COR-L47 (cell line): ENCODE results near the gene ZNF317.

Experiments
- DNase-seq: peaks from one replicate; lab custom pipeline; 2025; lab: John Stamatoyannopoulos, UW

ZNF317 gene

GRCh38 chr19:9140159-9140874, at the start of gene ZNF317:
Gene ZNF317 (plus strand): TSS chr19:9140397. CDS start chr19:9156017, 15,620 bp downstream.
- peak; percentile 88 for DNase-seq

DNA sequence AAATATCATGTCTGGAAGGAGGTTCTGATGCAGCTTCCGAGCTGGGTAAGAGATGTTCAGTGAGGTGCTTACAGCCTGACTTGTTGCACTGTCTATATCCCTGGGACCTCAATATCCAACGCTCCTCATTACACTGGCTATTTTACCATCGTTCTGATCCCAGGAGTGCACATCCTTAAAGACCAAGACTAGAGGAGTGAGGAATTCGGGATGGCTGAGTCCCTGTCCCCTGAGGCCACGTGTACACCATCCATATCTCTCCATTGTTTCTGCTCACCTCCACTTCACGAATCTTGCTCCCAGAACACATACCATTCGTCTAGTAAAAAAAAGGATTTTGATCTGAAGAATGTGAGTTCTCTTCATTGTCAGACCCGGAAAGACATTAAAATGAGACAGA, 32.8 kb upstream of the ZNF317 start, which contains the start of gene OR7G2:
OR7G2 (minus strand) TSS at position 101 of the 400 bp plus-strand sequence. CDS start 4,232 bp downstream, outside the sequence.
- no peak for DNase-seq

- DNase-seq = no peak
Observed at GRCh38 chr19:9109959-9110358, 30.2 kb upstream of the ZNF317 start.

DNA sequence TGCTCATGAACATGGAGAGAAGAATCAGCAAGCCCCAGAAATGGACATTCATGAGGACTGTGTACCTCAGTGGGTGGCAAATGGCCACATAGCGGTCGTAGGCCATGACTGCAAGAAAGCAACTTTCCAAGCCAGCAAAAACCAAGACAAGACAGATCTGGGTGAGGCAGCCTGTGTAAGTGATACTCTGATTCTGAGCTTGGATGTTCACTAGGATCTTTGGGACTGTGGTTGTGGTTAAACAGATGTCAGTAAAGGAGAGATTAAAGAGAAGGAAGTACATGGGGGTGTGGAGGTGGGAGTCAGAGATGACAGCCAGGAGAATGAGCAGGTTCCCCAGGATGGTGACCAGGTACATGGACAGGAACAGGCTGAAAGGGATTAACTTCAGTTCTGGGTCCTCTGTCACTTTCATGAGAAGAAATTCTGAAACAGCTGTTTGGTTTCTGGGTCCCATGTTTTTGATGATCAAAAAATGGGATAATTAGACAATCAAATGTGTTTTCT, 24.8 kb upstream of the ZNF317 start, which contains the start of gene OR7G1:
OR7G1 (minus strand) TSS at position 457 of the 507 bp plus-strand sequence; CDS start at position 457, 0 bp downstream.
- DNase-seq = no peak

GRCh38 chr19:9116547-9116946, 23.6 kb upstream of the ZNF317 start:
- no peak for DNase-seq

GRCh38 chr19:9126900-9127405, 13.2 kb upstream of the ZNF317 start, which contains the start of gene OR7G3:
Gene OR7G3 (minus strand): TSS chr19:9126950. CDS start chr19:9126950, 0 bp downstream.
- DNase-seq = no peak

DNA sequence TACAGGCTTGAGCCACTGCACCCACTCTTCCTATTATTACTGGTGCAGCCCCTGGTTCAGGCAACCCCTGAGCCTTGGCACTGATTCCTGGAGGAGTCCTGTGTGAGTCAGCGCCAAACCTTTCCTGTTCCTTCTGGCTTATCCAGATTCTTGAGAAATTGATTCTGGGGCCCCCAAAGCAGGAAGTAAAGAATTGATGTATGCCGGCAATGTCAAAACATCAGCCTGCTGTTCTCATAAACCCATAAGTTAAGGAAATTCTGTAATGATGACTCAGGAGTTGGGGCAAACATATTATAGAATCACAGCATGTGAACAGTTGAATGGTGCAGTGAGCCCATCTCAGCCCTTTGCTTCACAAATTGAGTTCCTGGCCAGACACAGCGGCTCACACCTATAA, 12.0 kb upstream of the ZNF317 start:
- DNase-seq = no peak

DNA sequence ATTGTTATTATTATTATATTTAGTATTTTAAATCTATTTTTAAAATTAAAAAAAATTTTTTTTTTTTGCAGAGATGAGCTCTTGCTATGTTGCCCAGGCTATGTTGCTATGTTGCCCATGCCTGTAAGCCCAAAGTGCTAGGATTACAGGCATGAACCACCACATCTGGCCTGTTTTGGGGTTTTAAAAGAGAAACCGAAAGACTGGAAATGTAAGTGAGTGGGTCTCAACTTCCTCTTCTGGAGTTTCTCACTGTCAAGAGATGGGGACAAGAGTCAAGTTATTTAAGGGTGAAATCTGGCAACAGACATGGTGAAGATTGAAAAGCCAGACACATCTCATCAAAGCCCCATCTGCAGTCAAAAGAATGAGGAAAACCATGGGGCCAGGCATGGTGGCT, 9.2 kb upstream of the ZNF317 start:
- no peak for DNase-seq

DNA sequence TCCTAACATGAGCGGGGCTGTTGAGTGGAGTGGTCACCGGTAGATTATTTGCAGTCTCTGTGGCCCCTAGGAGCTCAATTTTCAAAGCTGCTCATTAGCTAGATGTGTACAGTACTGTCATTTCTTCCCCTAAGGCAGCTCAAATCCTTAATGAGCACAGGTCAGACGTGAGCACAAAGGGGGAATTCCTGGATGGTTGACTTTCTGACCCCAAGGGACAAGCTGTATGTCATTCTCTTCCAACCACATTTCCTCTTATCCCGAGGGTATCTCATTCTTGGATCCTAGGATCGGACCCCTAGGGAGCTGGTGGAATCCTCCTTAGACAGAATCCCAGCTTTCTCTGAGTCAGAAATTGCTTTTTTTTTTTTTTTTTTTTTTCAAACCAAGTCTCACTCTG, 7.8 kb upstream of the ZNF317 start:
- DNase-seq = no peak

DNA sequence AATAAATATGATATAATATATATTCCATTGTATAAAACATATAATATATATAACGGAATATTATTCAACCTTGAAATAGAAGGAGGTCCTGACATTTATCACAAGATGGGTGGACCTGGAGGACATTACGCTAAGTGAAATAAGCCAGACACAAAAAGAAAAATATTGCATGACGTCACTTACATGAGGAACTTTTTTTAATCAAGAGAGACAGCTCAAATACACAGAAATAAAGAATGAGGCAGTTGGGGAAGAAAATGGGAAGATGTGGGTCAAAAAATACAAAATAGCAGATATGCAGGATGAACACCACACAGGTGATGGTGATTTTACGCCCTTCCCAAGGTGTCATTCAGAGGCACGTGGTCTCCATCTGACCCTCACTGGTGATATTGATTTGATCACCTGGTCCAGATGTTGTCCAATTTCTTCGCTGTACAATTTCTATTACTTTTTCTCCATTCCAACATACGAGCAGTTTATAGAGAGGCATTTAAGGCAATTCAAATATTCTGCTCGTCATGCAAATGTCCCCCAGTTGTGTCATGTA, 513 bp upstream of the ZNF317 start:
- DNase-seq = no peak

- no peak for DNase-seq
Observed at GRCh38 chr19:9144920-9145319, 4.7 kb downstream of the ZNF317 start.

DNA sequence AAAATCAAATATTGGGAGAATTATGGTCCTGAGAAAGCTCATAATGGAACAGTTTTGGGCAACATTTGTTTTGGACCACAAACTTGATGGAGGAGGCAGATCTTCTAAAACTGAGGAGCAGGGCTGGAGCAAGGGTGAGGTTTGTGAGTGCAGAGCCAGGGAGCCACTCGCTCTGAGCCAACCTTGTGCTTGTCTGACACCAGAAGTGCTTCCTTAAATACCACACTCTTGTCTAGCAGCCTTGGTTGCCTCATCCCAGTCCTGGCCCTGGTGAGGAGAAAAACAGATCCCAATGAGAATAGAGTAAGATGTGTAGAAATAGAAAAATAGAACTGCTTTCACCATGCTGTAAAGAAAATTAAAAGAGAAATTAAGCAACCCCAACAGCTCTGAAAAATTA, 6.7 kb downstream of the ZNF317 start:
- DNase-seq = no peak

DNA sequence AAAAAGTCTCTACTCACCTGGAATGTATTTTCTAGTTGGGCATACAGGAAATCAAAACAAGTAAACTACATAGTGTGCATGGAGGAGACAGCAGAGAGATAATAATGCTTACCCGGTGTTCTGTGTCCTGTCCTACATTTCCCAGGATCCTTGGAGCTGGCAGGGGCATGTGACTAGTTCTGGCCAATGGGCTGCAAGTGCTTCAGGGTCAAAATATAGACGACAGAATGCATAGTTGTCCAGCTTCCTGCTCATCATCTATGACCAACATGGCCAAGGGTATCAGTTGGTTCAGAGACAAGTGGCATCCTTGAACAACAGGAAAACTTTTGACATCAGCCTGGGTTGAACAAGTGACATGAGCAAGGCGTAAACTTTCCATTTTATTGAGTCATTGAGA, 8.5 kb downstream of the ZNF317 start:
- no peak for DNase-seq

DNA sequence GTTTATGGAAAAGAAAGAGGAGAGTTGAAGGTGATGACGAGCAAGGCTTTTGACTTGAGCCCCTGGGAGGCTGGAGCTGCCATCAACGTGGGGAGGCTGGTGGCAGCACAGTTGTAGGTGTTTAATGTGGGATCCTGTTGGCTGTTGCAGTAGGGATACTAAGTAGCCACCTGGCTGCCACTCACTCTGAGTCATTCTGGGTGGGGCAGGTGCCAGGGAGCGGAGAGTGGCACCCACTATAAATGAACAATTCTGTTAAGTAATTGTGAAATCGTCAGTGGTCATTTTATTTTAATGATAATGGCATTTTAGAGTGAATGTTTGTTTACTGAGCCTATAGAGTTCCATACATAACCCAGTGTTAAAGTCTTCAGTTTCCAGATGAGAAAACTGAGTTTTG, 9.8 kb downstream of the ZNF317 start:
- DNase-seq = no peak

DNA sequence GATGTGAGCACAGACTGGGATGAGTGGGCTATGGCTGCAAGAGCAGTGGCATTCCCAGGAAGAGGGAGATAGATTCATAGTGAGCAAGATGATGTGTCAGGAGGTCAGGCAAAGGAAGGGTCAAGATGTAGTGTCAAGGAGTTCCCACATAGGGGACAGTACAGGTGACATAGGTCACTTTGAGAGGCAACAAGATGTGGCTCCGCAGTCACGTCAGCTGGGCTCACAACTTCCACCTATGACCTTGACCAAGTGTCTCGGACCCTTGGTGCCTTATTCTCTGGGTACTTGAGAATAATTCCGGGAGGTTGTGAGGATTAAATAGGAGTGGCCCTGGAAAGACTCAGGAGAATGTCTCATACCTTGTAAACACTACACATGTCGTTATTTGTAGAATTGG, 10.5 kb downstream of the ZNF317 start:
- DNase-seq = no peak

DNA sequence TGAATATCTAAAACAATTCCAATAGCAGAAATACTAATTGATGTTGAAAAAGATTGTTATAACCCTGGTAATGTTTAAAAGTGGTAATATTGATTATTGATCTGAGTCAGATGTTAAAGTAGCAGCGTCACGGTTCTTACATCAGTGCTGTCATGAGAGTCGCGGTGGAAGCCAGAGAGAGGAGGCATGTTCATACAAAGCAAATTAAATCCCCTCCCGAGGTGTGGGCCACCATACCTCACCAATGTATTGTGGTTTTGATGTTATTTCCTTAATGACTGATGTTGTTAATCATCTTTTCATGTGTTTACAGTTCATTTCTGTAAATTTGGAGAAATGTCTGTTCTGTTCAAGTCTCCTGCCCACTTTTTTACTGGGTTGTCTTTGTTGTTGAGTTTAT, 11.2 kb downstream of the ZNF317 start:
- DNase-seq = no peak

DNA sequence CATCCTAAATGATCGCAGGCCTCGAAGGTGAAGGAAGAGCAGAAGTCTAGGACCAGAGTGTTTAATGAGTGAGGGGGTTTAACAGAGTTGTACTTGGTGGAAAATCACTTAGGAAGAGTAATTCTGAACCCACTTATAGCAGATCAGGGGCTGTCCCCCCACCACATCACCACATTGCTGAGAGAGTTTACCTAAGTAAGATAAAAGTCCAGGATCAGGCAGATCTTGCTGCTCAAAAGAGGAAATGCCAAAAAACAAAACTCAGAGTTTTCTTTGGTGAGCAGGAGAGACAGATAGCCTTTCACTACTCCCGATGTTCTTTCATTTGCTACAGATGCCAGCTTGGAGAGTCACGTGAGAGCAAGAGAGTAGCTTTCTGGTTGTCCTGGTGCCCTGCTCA, 15.4 kb downstream of the ZNF317 start:
- DNase-seq = no peak

DNA sequence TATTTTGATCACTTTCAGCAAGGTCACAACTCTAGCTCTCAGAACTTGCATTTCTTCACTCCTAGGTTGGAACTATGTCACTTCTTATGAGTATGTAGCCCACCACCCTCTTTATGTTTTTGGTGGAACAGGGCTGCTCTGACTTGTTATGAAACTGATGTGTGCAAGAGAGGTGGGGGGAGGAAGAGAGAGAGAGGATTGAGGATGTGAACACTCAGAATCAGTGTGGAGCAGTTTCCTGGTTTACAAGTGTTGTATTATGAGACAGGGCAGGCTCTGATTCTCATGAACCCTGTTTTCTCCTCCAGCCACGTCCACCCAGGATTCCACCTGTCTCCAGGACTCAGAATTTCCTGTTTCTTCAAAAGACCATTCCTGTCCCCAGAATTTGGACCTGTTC, 16.1 kb downstream of the ZNF317 start:
- no peak for DNase-seq

- no peak for DNase-seq
Observed at GRCh38 chr19:9159891-9160290, 19.7 kb downstream of the ZNF317 start.

- DNase-seq = no peak
Observed at GRCh38 chr19:9161427-9161826, 21.2 kb downstream of the ZNF317 start.

DNA sequence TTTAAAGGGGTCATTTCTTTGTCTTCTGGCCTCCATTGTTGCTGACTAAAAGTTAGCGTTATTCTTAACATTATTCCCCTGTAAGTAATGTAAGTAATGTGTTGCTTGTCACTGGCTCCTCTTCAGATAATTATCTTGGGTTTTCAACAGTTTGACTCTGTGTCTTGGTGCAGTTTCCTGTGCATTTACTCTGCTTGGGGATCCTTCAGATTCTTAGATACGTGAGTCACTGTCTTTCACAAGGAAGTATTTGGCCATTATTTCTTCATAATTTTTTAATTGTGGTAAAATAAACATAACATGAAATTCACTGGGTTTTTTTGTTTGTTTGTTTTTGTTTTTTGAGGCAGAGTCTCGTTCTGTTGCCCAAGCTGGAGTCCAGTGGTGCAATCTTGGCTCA, 25.1 kb downstream of the ZNF317 start:
- DNase-seq = no peak

GRCh38 chr19:9166846-9167245, 26.6 kb downstream of the ZNF317 start:
- DNase-seq = no peak

DNA sequence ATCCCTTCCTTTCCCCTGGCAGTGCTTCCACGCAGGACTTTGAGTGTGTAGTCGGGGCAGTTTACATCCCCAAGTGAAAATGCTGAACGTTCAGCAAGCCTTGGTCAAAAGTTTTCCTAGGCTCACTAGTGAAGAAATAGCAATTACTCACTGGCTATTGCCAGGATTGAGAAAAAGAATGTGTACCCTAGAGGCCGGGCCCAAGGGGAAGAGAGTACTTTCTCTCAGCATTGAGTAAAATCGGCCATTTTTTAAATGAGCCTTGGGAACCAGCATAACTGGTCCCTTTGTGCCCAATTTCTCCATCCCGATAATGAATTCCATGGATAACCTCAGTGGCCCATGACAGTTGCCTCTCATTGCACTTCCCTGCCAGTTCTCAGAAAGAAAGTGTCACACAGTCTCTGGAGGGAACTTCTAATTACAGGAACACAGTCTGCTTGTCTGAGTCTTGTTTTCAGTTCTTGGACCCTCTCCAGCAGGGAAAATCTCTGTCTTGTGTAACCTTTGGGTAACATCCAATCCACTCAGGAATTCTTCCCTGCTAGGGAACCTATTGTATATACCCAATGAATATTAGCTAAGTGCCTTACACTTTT, 31.3 kb downstream of the ZNF317 start:
- no peak for DNase-seq
